ENCODE measurements around the gene VPS16. TPM values are rescaled to one million over a fixed set of nuclear protein-coding genes. Genes with fewer than 3 reads are reported as not detected.

VPS16 gene
- total and polyA plus RNA-seq, 2 of the 13 experiments (the other 11 are each of a cell fraction or from before 2014, with no cell fraction given): 34.2 to 35.4 TPM

- TF ChIP-seq GMEB1 (CRISPR knock-in tag; IDR thresholded peaks at IDR 0.05; ENCODE audit: borderline replicate concordance) (peak; percentile 88), CHD4 (IDR thresholded peaks at IDR 0.05; ENCODE audit: borderline replicate concordance, low read length) (peak; percentile 37; the same call in 1 of the 2 replicates), NFE2L2 (IDR thresholded peaks at IDR 0.05; ENCODE audit: low read length) (no peak), SMARCE1 (IDR thresholded peaks at IDR 0.05; ENCODE audit: borderline replicate concordance) (no peak), LBX2 (CRISPR knock-in tag; IDR thresholded peaks at IDR 0.05; ENCODE audit: borderline replicate concordance) (peak; percentile 97; the same call in 1 of the 2 replicates), ZNF292 (CRISPR knock-in tag; IDR thresholded peaks at IDR 0.05; ENCODE audit: borderline replicate concordance, low read depth) (peak; percentile 25; the same call in 1 of the 2 replicates), MTA3 (CRISPR knock-in tag; IDR thresholded peaks at IDR 0.05) (peak; percentile 92; the same call in 1 of the 2 replicates), PAWR (CRISPR knock-in tag; IDR thresholded peaks at IDR 0.05; ENCODE audit: borderline replicate concordance) (peak; percentile 95; the same call in 1 of the 2 replicates), ZNF362 (CRISPR knock-in tag; IDR thresholded peaks at IDR 0.05; ENCODE audit: borderline replicate concordance) (peak; percentile 55; the same call in 1 of the 2 replicates), PRMT3 (CRISPR knock-in tag; IDR thresholded peaks at IDR 0.05; ENCODE audit: borderline replicate concordance, low read depth) (0 out of 2 replicates have a peak, but pooled peaks have one; percentile 26), HDAC2 (CRISPR knock-in tag; IDR thresholded peaks at IDR 0.05) (peak; percentile 59), TGIF2 (CRISPR knock-in tag; IDR thresholded peaks at IDR 0.05) (peak; percentile 94), CERS6 (CRISPR knock-in tag; IDR thresholded peaks at IDR 0.05) (peak; percentile 95; the same call in 1 of the 2 replicates), FIP1L1 (IDR thresholded peaks at IDR 0.05; ENCODE audit: borderline replicate concordance, insufficient read depth, low read depth, low read length) (no peak), PITX1 (CRISPR knock-in tag; IDR thresholded peaks at IDR 0.05) (no peak; the same call in 1 of the 2 replicates), HMG20B (CRISPR knock-in tag; conservative IDR thresholded peaks at IDR 0.05) (peak; percentile 79), HOXA5 (CRISPR knock-in tag; IDR thresholded peaks at IDR 0.05) (peak; percentile 97), ZBTB3 (CRISPR knock-in tag; IDR thresholded peaks at IDR 0.05; ENCODE audit: borderline replicate concordance, low read depth) (0 out of 2 replicates have a peak, but pooled peaks have one; percentile 57), ARNT2 (CRISPR knock-in tag; IDR thresholded peaks at IDR 0.05; ENCODE audit: low read depth) (peak; percentile 96; the same call in 1 of the 2 replicates), ETV6 (CRISPR knock-in tag; conservative IDR thresholded peaks at IDR 0.05) (peak; percentile 96), BHLHE40 (IDR thresholded peaks at IDR 0.05; ENCODE audit: low read length) (peak; percentile 86), XRCC5 (optimal IDR thresholded peaks at IDR 0.05; ENCODE audit: low read length) (no peak), ZNF12 (CRISPR knock-in tag; IDR thresholded peaks at IDR 0.05) (peak; percentile 76), ZNF7 (CRISPR knock-in tag; IDR thresholded peaks at IDR 0.05) (no peak; the same call in 1 of the 2 replicates), DRAP1 (CRISPR knock-in tag; IDR thresholded peaks at IDR 0.05) (peak; percentile 63; the same call in 1 of the 2 replicates)
These were observed at the start of gene VPS16, which contains the start of gene PCED1A (continued) for GRCh38 chr20:2840138-2840966.

Measured in HepG2 (cell line).